ENCODE results near the gene DYNC1I1. TPM values are rescaled to one million over a fixed set of nuclear protein-coding genes. Genes with fewer than 3 reads are reported as not detected.

The DYNC1I1 gene
- total and polyA plus RNA-seq, 2 of the 4 experiments (the other 2 are of a cell fraction): under 0.01 to 0.15 TPM

GRCh38 chr7:95780665-95781064, 8.3 kb downstream of the DYNC1I1 start:
- Histone ChIP-seq H4K20me1 (ENCODE audit: insufficient read depth, low read length) (no peaks in the 10 kb centered on the region), H3K56ac (ENCODE audit: extremely low read depth, insufficient read depth, low read length) (no peak overlapping the region), H3K27me3 (ENCODE audit: control insufficient read depth, insufficient read depth, low read length) (no peaks in the 10 kb centered on the region), H2BK20ac (ENCODE audit: low read depth, low read length) (no peak overlapping the region), H3K79me1 (ENCODE audit: low read depth in 1 of 2, low read length in 2 of 2) (no peaks in the 10 kb centered on the region), H2BK120ac (ENCODE audit: low read depth, low read length) (no peak overlapping the region), H3K36me3 (ENCODE audit: control insufficient read depth, insufficient read depth, low read length) (no peaks in the 10 kb centered on the region), H2AK9ac (replicated peaks; ENCODE audit: low read depth, low read length, poor library complexity) (no peak overlapping the region), H3K9ac (ENCODE audit: low read depth, low read length) (no peak overlapping the region), H3K18ac (ENCODE audit: low read depth, low read length) (no peak overlapping the region), H3K9me3 (ENCODE audit: control insufficient read depth, insufficient read depth, low read length) (no peaks in the 10 kb centered on the region), H2AFZ (replicated peaks; ENCODE audit: low read length, poor library complexity) (no peak overlapping the region), H3K23ac (ENCODE audit: low read depth, low read length) (no peak overlapping the region), H3K4me2 (ENCODE audit: low read depth, low read length) (no peak overlapping the region), H2BK15ac (ENCODE audit: low read depth, low read length) (no peak overlapping the region), H2AK5ac (ENCODE audit: low read depth, low read length) (no peak overlapping the region), H3K27ac (ENCODE audit: insufficient read depth, low read length) (no peak overlapping the region), H3K4me1 (ENCODE audit: control insufficient read depth, insufficient read depth, low read length) (no peaks in the 10 kb centered on the region), H2BK5ac (ENCODE audit: low read depth, low read length, poor library complexity, severe bottlenecking) (no peak overlapping the region), H3K4ac (ENCODE audit: low read depth, low read length) (no peak overlapping the region), H4K5ac (ENCODE audit: low read depth, low read length) (no peak overlapping the region), H4K8ac (ENCODE audit: low read depth in 2 of 2, low read length in 2 of 2) (no peak overlapping the region), H3K14ac (replicated peaks; ENCODE audit: low read depth, low read length) (no peak overlapping the region), H3K4me3 (ENCODE audit: insufficient read depth, low read depth, low read length) (no peak overlapping the region), H4K91ac (ENCODE audit: insufficient read depth, low read depth, low read length) (no peak overlapping the region), H3K9me1 (ENCODE audit: insufficient read depth, low read length) (no peaks in the 10 kb centered on the region)
- intact Hi-C loops (cut with micrococcal nuclease): no loop called here
- no peak for DNase-seq
- dilution Hi-C loops (cut with HindIII; ENCODE audit: low sequenced_read_pairs, unreplicated experiment): no loop called here
- BruUV-seq (replicated peaks): no TSS peak
- TF ChIP-seq CHD1 (IDR thresholded peaks at IDR 0.05; ENCODE audit: low read depth, low read length) (no peak), FOS (IDR thresholded peaks at IDR 0.05; ENCODE audit: low read depth, low read length) (no peak), USF2 (IDR thresholded peaks at IDR 0.05; ENCODE audit: low read depth, low read length) (no peak), CEBPB (IDR thresholded peaks at IDR 0.05; ENCODE audit: low read depth, low read length) (no peak), MAZ (IDR thresholded peaks at IDR 0.05; ENCODE audit: borderline replicate concordance, low read depth, low read length) (no peak), NFE2L2 (IDR thresholded peaks at IDR 0.05; ENCODE audit: low read depth, low read length) (no peak), ELK1 (IDR thresholded peaks at IDR 0.05; ENCODE audit: borderline replicate concordance, low read depth, low read length) (no peak), MAFK (IDR thresholded peaks at IDR 0.05; ENCODE audit: low read depth, low read length) (no peak), CTCF (conservative IDR thresholded peaks at IDR 0.05; ENCODE audit: low read depth, low read length) (no peak), RFX5 (IDR thresholded peaks at IDR 0.05; ENCODE audit: low read depth, low read length) (no peak), BHLHE40 (IDR thresholded peaks at IDR 0.05; ENCODE audit: low read depth, low read length) (no peak), SMC3 (IDR thresholded peaks at IDR 0.05; ENCODE audit: low read depth, low read length) (no peak), RCOR1 (IDR thresholded peaks at IDR 0.05; ENCODE audit: insufficient replicate concordance, low read length) (no peak), RAD21 (IDR thresholded peaks at IDR 0.05; ENCODE audit: low read length) (no peak), POLR2A (IDR thresholded peaks at IDR 0.05; ENCODE audit: low read depth, low read length) (no peak)
- CTCF ChIA-PET: no interaction called here
- POLR2A ChIA-PET (ENCODE audit: unreplicated experiment): no interaction called here
- ATAC-seq (ENCODE audit: low read depth): no peak
- in situ Hi-C loops (cut with MboI; ENCODE audit: low sequenced_read_pairs): no loop called here
- WGBS, 2 experiments (ENCODE audit: extremely low coverage in 2 of 2, insufficient read length in 1 of 2): no CpG with 5 or more reads among the region's 5 CpGs
